ENCODE data around the gene INHBB.

Gene INHBB

GRCh38 chr2:120399889-120400240 lies 53.9 kb downstream of the INHBB start:
- no peak for DNase-seq

- no peak for DNase-seq
These were observed 54.6 kb downstream of the INHBB start for GRCh38 chr2:120400551-120400950.

All from activated T-cell treated with anti-CD3 and anti-CD28 coated beads for 4 hours (primary cell).